ENCODE measurements around the gene S100A3. TPM values are rescaled to one million over a fixed set of nuclear protein-coding genes. Genes with fewer than 3 reads are reported as not detected.
"Not testable (repeated sequence)": the region's sequence is repeated elsewhere in the genome, so short reads cannot be mapped to it uniquely, and the experiment has no call there.

The S100A3 gene
- total RNA-seq, 1 experiment from 2014 or later, result 90.0 TPM

GRCh38 chr1:153578936-153579335 lies 29.9 kb upstream of the S100A3 start:
- BruUV-seq (replicated peaks), result no TSS peak
- Mint-ChIP-seq H3K27ac (ENCODE audit: low read depth, unreplicated experiment) (no peak overlapping the region), H3K4me3 (ENCODE audit: unreplicated experiment) (no peak overlapping the region), H3K36me3 (ENCODE audit: insufficient read depth, unreplicated experiment) (no peaks in the 10 kb centered on the region), H3K4me1 (ENCODE audit: insufficient read depth, unreplicated experiment) (peaks cover 17% of the 10 kb centered on the region), H3K9me3 (ENCODE audit: unreplicated experiment) (no peaks in the 10 kb centered on the region), H3K27me3 (ENCODE audit: insufficient read depth, unreplicated experiment) (no peaks in the 10 kb centered on the region)
- POLR2A ChIA-PET, result interaction anchor here (0.6 to 2.4 kb wide), 3 partner anchors 19 to 71 kb away, joined by 3 to 12 read pairs (median 3); partner anchors contain the start of gene S100A16
- CTCF ChIA-PET, result interaction anchor here (0.6 to 2.2 kb wide), 4 partner anchors 8 to 93 kb away, joined by 3 to 11 read pairs (median 5); no protein-coding TSS in a partner anchor
- DNase-seq (ENCODE audit: unreplicated experiment), result no peak
- intact Hi-C loops (cut with micrococcal nuclease), result no loop called here
- no peak for TF ChIP-seq CTCF (IDR thresholded peaks at IDR 0.05; ENCODE audit: unreplicated experiment)

DNA sequence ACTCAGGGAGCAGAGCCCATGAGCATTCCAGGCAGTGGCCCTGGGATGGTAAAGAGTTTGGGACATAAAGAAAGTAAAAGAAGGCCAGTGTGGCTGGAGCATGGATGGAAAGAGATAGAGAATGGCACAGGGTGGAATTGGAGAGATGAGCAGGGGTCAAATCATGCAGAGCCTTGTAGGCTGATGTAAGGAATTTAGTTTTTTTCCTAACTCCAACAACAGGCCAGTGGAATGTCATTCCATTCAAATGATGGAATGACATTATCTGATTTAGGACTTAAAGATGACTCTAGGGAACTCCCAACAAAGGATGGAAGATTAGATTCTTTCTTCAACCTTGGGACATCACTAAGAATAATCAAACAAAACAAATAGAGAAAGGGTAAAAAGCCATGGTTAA lies 29.4 kb upstream of the S100A3 start:
- no peak overlapping the region for H3K4me3 Mint-ChIP-seq (ENCODE audit: unreplicated experiment)
- intact Hi-C loops (cut with micrococcal nuclease), result no loop called here
- no peaks in the 10 kb centered on the region for H3K36me3 Mint-ChIP-seq (ENCODE audit: insufficient read depth, unreplicated experiment)
- no peak overlapping the region for H3K27ac Mint-ChIP-seq (ENCODE audit: low read depth, unreplicated experiment)
- peaks cover 17% of the 10 kb centered on the region for H3K4me1 Mint-ChIP-seq (ENCODE audit: insufficient read depth, unreplicated experiment)
- DNase-seq (ENCODE audit: unreplicated experiment), result no peak
- BruUV-seq (replicated peaks), result no TSS peak
- no peaks in the 10 kb centered on the region for H3K9me3 Mint-ChIP-seq (ENCODE audit: unreplicated experiment)
- POLR2A ChIA-PET, result interaction anchor here (0.6 to 2.4 kb wide), 10 partner anchors 8 to 71 kb away, joined by 3 to 12 read pairs (median 4); partner anchors contain the start of genes S100A14, S100A16 and S100A2
- TF ChIP-seq CTCF (IDR thresholded peaks at IDR 0.05; ENCODE audit: unreplicated experiment), result no peak
- CTCF ChIA-PET, result interaction anchor here (0.7 to 3.4 kb wide), 7 partner anchors 8 to 94 kb away, joined by 3 to 15 read pairs (median 5); partner anchors contain the start of gene S100A13
- H3K27me3 Mint-ChIP-seq (ENCODE audit: insufficient read depth, unreplicated experiment), result no peaks in the 10 kb centered on the region

DNA sequence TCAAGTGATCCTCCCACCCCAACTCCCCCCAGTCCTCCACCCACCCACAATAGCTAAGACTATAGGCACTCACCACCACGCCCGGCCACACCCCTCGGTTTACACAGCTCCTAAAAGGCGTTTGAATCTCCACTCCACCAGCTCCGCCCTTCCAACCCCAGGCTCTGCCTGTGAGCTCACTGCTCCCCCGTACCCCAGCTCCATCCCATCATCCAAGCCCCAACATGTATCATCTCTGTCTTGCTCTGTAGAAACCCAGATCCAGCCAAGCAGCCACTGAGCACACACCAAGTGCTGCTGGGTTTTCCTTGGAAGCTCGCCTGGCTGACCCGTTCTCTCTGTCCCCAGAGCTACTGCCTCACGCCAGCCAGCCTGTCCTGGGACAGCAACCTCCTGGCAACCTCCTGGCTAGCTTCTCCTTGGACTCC lies 28.6 kb upstream of the S100A3 start:
- no peaks in the 10 kb centered on the region for H3K9me3 Mint-ChIP-seq (ENCODE audit: unreplicated experiment)
- intact Hi-C loops (cut with micrococcal nuclease), result no loop called here
- no peak for TF ChIP-seq CTCF (IDR thresholded peaks at IDR 0.05; ENCODE audit: unreplicated experiment)
- BruUV-seq (replicated peaks), result no TSS peak
- no peak overlapping the region for H3K4me3 Mint-ChIP-seq (ENCODE audit: unreplicated experiment)
- DNase-seq (ENCODE audit: unreplicated experiment), result no peak
- H3K27ac Mint-ChIP-seq (ENCODE audit: low read depth, unreplicated experiment), result no peak overlapping the region
- ChIA-PET CTCF (interaction anchor here (0.5 to 3.4 kb wide), 18 partner anchors 9 to 225 kb away, joined by 3 to 15 read pairs (median 4); partner anchors contain the start of genes CHTOP, S100A13 and S100A16), POLR2A (interaction anchor here (0.8 to 2.4 kb wide), 16 partner anchors 9 to 152 kb away, joined by 3 to 12 read pairs (median 4); partner anchors contain the start of genes S100A14, S100A16 and S100A2)
- peaks cover 25% of the 10 kb centered on the region for H3K4me1 Mint-ChIP-seq (ENCODE audit: insufficient read depth, unreplicated experiment)
- H3K27me3 Mint-ChIP-seq (ENCODE audit: insufficient read depth, unreplicated experiment), result no peaks in the 10 kb centered on the region
- H3K36me3 Mint-ChIP-seq (ENCODE audit: insufficient read depth, unreplicated experiment), result no peaks in the 10 kb centered on the region

DNA sequence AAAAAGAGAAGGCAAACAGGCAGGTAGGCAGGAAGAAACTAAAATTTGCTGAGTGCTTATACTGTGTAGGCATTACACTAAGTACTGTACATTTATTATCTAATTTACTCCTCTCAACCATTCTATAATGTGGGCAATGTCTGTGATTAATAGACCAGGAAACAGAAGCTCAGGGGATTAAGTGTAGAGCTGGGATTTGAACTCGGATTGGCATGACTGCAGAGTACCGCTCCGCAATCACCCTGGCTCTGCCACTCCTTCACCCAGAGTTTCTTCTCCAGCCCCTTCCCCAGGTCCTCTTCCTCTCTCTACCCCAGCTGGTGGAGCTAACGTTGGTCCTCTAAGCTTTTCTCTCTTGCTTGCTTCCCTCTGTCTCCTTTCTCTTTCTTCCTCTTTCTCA lies 28.1 kb upstream of the S100A3 start:
- CTCF ChIA-PET, result interaction anchor here (0.6 to 3.4 kb wide), 17 partner anchors 9 to 1947 kb away, joined by 3 to 15 read pairs (median 4); partner anchors contain the start of genes CHTOP, S100A13 and S100A16
- no peak for DNase-seq (ENCODE audit: unreplicated experiment)
- POLR2A ChIA-PET, result interaction anchor here (0.8 to 2.4 kb wide), 13 partner anchors 10 to 152 kb away, joined by 3 to 12 read pairs (median 4); partner anchors contain the start of genes S100A14 and S100A16
- TF ChIP-seq CTCF (IDR thresholded peaks at IDR 0.05; ENCODE audit: unreplicated experiment), result no peak
- Mint-ChIP-seq H3K27me3 (ENCODE audit: insufficient read depth, unreplicated experiment) (no peaks in the 10 kb centered on the region), H3K9me3 (ENCODE audit: unreplicated experiment) (no peaks in the 10 kb centered on the region), H3K36me3 (ENCODE audit: insufficient read depth, unreplicated experiment) (no peaks in the 10 kb centered on the region), H3K4me1 (ENCODE audit: insufficient read depth, unreplicated experiment) (peaks cover 27% of the 10 kb centered on the region), H3K4me3 (ENCODE audit: unreplicated experiment) (no peak overlapping the region), H3K27ac (ENCODE audit: low read depth, unreplicated experiment) (no peak overlapping the region)
- BruUV-seq (replicated peaks), result no TSS peak
- intact Hi-C loops (cut with micrococcal nuclease), result no loop called here

DNA sequence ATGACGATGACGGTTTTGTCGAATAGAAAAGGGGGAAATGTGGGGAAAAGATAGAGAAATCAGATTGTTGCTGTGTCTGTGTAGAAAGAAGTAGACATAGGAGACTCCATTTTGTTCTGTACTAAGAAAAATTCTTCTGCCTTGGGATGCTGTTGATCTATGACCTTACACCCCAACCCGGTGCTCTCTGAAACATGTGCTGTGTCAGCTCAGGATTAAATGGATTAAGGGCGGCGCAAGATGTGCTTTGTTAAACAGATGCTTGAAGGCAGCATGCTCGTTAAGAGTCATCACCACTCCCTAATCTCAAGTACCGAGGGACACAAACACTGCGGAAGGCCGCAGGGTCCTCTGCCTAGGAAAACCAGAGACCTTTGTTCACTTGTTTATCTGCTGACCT lies 26.4 kb upstream of the S100A3 start:
- peaks cover 31% of the 10 kb centered on the region for H3K4me1 Mint-ChIP-seq (ENCODE audit: insufficient read depth, unreplicated experiment)
- DNase-seq (ENCODE audit: unreplicated experiment); H3K9me3 Mint-ChIP-seq (ENCODE audit: unreplicated experiment); H3K27me3 Mint-ChIP-seq (ENCODE audit: insufficient read depth, unreplicated experiment); H3K4me3 Mint-ChIP-seq (ENCODE audit: unreplicated experiment); H3K36me3 Mint-ChIP-seq (ENCODE audit: insufficient read depth, unreplicated experiment); H3K27ac Mint-ChIP-seq (ENCODE audit: low read depth, unreplicated experiment); BruUV-seq (replicated peaks); intact Hi-C loops (cut with micrococcal nuclease): not testable (repeated sequence)
- POLR2A ChIA-PET, result interaction anchor here (0.8 to 1.5 kb wide), 5 partner anchors 35 to 310 kb away, joined by 3 to 5 read pairs (median 4); partner anchors contain the start of genes CHTOP, S100A16 and SNAPIN
- CTCF ChIA-PET, result interaction anchor here (0.6 to 3.4 kb wide), 7 partner anchors 7 to 403 kb away, joined by 3 to 15 read pairs (median 3); partner anchors contain the start of gene S100A16

DNA sequence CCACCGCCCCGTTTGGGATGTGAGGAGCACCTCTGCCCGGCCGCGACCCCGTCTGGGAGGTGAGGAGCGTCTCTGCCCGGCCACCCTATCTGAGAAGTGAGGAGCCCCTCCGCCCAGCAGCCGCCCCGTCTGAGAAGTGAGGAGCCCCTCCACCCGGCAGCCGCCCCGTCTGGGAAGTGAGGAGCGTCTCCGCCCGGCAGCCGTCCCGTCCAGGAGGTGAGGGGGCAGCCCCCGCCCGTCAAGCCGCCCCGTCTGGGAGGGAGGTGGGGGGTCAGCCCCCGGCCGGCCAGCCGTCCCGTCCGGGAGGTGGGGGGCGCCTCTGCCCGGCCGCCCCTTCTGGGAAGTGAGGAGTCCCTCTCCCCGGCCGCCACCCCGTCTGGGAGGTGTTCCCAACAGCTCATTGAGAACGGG lies 26.0 kb upstream of the S100A3 start:
- BruUV-seq (replicated peaks); H3K9me3 Mint-ChIP-seq (ENCODE audit: unreplicated experiment); H3K4me3 Mint-ChIP-seq (ENCODE audit: unreplicated experiment); H3K36me3 Mint-ChIP-seq (ENCODE audit: insufficient read depth, unreplicated experiment); intact Hi-C loops (cut with micrococcal nuclease); H3K27ac Mint-ChIP-seq (ENCODE audit: low read depth, unreplicated experiment); DNase-seq (ENCODE audit: unreplicated experiment); H3K27me3 Mint-ChIP-seq (ENCODE audit: insufficient read depth, unreplicated experiment): not testable (repeated sequence)
- H3K4me1 Mint-ChIP-seq (ENCODE audit: insufficient read depth, unreplicated experiment), result peaks cover 31% of the 10 kb centered on the region
- CTCF ChIA-PET, result interaction anchor here (1.0 to 3.4 kb wide), 3 partner anchors 10 to 64 kb away, joined by 3 to 15 read pairs (median 4); no protein-coding TSS in a partner anchor
- POLR2A ChIA-PET, result interaction anchor here (1.2 to 1.5 kb wide), 2 partner anchors 59 to 84 kb away, joined by 3 to 4 read pairs; partner anchors contain the start of genes CHTOP and SNAPIN

All from MCF 10A (cell line).